ENCODE measurements around the gene NID2. TPM values are rescaled to one million over a fixed set of nuclear protein-coding genes. Genes with fewer than 3 reads are reported as not detected.

Gene NID2
- total and polyA plus RNA-seq, 2 experiments from 2014 or later: 52.8 to 65.7 TPM

DNA sequence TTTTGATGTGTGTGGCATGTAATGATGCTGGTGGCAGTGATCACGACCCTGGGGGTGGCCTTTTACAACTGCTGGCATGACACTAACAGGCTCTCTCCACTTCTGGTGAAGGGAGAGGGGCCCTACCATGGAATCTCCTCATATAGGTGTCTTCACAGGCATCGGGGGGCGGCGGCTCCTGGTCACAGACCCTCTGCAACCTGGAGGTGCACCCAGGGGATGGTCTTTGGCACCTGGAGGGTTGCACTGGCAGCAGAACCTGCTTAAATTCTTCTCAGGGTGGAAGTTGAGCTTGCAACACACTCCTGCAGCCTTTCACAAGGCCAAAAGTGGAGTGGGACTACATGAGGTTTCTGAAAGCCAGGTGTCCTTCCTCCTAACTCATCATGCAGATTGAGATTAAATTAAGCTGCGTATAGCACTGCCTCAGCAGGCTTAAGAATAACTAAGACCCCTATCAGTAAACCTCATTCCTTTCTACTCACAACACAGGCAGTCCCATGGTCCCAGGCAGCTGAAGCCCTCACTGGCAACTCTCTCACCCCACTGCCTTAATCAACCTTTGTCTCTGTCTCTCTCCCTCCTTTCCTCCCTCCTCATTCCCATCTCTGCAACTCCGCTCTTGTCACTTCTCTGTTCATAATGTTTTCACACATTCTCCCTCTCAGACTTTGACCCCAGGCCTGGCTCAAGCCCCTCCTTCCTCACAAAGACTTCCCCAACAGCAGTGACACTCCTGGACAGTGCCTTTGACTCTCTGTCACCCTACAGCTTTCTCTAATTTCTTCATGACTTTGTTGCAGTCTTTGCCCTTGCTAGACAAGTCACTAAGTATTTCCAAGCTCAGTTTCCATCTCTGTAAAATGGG is 18.9 kb downstream of the NID2 start:
- DNase-seq (ENCODE audit: low spot score): peak; percentile 42
- H3K4me1 ChIP-seq (ENCODE audit: insufficient read depth): peaks cover 28% of the 10 kb centered on the region
- H3K79me2 ChIP-seq: peaks cover 8% of the 10 kb centered on the region
- H3K4me2 ChIP-seq: no peak overlapping the region
- no peak overlapping the region for H3K27ac ChIP-seq
- no peaks in the 10 kb centered on the region for H3K36me3 ChIP-seq (replicated peaks; ENCODE audit: insufficient read depth, low read depth)
- no peak overlapping the region for H3K4me3 ChIP-seq
- H4K20me1 ChIP-seq (ENCODE audit: insufficient read depth, poor library complexity, severe bottlenecking): no peaks in the 10 kb centered on the region
- no peak overlapping the region for H2AFZ ChIP-seq
- H3K9me2 ChIP-seq (replicated peaks; ENCODE audit: insufficient read depth): no peaks in the 10 kb centered on the region
- TF ChIP-seq EZH2 (IDR thresholded peaks at IDR 0.05; ENCODE audit: borderline replicate concordance) (no peak), EZH2phosphoT487 (IDR thresholded peaks at IDR 0.05; ENCODE audit: low read depth, severe bottlenecking, unreplicated experiment) (no peak)
- TF ChIP-seq, protein P1, sequence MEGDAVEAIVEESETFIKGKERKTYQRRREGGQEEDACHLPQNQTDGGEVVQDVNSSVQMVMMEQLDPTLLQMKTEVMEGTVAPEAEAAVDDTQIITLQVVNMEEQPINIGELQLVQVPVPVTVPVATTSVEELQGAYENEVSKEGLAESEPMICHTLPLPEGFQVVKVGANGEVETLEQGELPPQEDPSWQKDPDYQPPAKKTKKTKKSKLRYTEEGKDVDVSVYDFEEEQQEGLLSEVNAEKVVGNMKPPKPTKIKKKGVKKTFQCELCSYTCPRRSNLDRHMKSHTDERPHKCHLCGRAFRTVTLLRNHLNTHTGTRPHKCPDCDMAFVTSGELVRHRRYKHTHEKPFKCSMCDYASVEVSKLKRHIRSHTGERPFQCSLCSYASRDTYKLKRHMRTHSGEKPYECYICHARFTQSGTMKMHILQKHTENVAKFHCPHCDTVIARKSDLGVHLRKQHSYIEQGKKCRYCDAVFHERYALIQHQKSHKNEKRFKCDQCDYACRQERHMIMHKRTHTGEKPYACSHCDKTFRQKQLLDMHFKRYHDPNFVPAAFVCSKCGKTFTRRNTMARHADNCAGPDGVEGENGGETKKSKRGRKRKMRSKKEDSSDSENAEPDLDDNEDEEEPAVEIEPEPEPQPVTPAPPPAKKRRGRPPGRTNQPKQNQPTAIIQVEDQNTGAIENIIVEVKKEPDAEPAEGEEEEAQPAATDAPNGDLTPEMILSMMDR (IDR thresholded peaks at IDR 0.05; ENCODE audit: poor library complexity): no peak
- no peaks in the 10 kb centered on the region for H3K27me3 ChIP-seq
- WGBS (ENCODE audit: low lambda C conversion rate, missing lambda C conversion rate): 76% methylated on average over 6 of the region's 6 CpGs
- no peaks in the 10 kb centered on the region for H3K9me3 ChIP-seq (ENCODE audit: low read depth)

DNA sequence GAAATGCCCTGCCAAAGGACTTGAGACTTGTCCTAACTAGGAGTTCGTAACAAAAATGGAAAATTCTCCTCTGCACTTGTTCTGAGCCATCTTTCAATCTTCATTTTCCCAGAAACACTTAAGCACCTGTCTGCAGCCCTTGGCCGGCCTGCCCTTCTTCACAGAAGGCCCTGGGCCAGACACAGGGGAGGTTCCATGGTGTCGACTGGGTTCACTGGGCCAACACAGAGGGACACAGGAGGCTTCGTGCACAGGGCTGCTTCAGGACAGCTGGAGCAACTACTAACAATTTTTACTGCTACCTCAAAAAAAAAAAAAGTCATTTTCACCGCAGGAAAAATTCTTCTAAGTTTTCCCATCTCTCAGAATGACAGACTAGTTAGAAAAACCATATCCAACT is 19.6 kb downstream of the NID2 start:
- H4K20me1 ChIP-seq (ENCODE audit: insufficient read depth, poor library complexity, severe bottlenecking): no peaks in the 10 kb centered on the region
- 82% methylated on average over 5 of the region's 5 CpGs for WGBS (ENCODE audit: low lambda C conversion rate, missing lambda C conversion rate)
- no peak overlapping the region for H2AFZ ChIP-seq
- no peak overlapping the region for H3K4me2 ChIP-seq
- TF ChIP-seq EZH2phosphoT487 (IDR thresholded peaks at IDR 0.05; ENCODE audit: low read depth, severe bottlenecking, unreplicated experiment): no peak
- TF ChIP-seq EZH2 (IDR thresholded peaks at IDR 0.05; ENCODE audit: borderline replicate concordance): no peak
- TF ChIP-seq, protein P1 (IDR thresholded peaks at IDR 0.05; ENCODE audit: poor library complexity): no peak
- H3K9me3 ChIP-seq (ENCODE audit: low read depth): no peaks in the 10 kb centered on the region
- DNase-seq (ENCODE audit: low spot score): no peak
- H3K27ac ChIP-seq: no peak overlapping the region
- no peaks in the 10 kb centered on the region for H3K27me3 ChIP-seq
- no peaks in the 10 kb centered on the region for H3K9me2 ChIP-seq (replicated peaks; ENCODE audit: insufficient read depth)
- H3K79me2 ChIP-seq: peaks cover 10% of the 10 kb centered on the region
- no peaks in the 10 kb centered on the region for H3K36me3 ChIP-seq (replicated peaks; ENCODE audit: insufficient read depth, low read depth)
- no peak overlapping the region for H3K4me3 ChIP-seq
- H3K4me1 ChIP-seq (ENCODE audit: insufficient read depth): peaks cover 31% of the 10 kb centered on the region

DNA sequence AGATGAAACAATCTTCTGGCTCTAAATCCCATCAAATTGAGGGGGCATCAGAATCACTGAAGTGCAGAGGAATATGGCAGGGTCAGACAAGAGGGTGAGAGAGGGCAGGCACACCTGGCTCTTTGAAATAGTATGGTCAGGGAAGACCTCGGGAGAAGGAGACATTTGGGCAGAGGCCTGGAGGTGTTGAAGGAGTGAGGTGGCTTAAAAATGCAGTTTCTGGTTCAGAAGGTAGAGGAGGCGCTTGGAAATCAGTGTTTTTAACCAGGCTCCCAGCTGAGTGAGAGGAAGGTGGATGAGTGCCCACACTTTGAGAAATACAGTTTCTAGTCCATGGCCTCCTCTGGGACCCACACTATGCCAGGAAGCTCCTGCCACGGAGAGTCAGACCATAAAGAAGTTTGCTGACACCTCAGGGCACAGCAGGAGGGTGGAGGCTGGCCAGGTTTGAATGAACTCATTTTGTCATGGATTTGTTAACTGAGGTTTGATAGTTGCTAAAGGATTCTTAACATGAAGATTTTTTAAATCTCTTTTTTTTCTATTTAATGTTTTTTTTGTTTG is 20.1 kb downstream of the NID2 start:
- H3K36me3 ChIP-seq (replicated peaks; ENCODE audit: insufficient read depth, low read depth): no peaks in the 10 kb centered on the region
- no peak for DNase-seq (ENCODE audit: low spot score)
- TF ChIP-seq EZH2phosphoT487 (IDR thresholded peaks at IDR 0.05; ENCODE audit: low read depth, severe bottlenecking, unreplicated experiment): no peak
- no peak for TF ChIP-seq EZH2 (IDR thresholded peaks at IDR 0.05; ENCODE audit: borderline replicate concordance)
- TF ChIP-seq, protein P1 (IDR thresholded peaks at IDR 0.05; ENCODE audit: poor library complexity): no peak
- H3K4me2 ChIP-seq: no peak overlapping the region
- no peak overlapping the region for H3K27ac ChIP-seq
- H3K9me3 ChIP-seq (ENCODE audit: low read depth): no peaks in the 10 kb centered on the region
- H2AFZ ChIP-seq: no peak overlapping the region
- H3K79me2 ChIP-seq: peaks cover 10% of the 10 kb centered on the region
- no peaks in the 10 kb centered on the region for H3K9me2 ChIP-seq (replicated peaks; ENCODE audit: insufficient read depth)
- H3K4me1 ChIP-seq (ENCODE audit: insufficient read depth): peaks cover 31% of the 10 kb centered on the region
- WGBS (ENCODE audit: low lambda C conversion rate, missing lambda C conversion rate): 83% methylated on average over 3 of the region's 3 CpGs
- no peak overlapping the region for H3K4me3 ChIP-seq
- H3K27me3 ChIP-seq: no peaks in the 10 kb centered on the region
- H4K20me1 ChIP-seq (ENCODE audit: insufficient read depth, poor library complexity, severe bottlenecking): no peaks in the 10 kb centered on the region
